ENCODE measurements around the gene DHH. TPM values are rescaled to one million over a fixed set of nuclear protein-coding genes. Genes with fewer than 3 reads are reported as not detected.

Gene DHH
- total and polyA plus RNA-seq, 2 experiments from 2014 or later, result not detected

DNA sequence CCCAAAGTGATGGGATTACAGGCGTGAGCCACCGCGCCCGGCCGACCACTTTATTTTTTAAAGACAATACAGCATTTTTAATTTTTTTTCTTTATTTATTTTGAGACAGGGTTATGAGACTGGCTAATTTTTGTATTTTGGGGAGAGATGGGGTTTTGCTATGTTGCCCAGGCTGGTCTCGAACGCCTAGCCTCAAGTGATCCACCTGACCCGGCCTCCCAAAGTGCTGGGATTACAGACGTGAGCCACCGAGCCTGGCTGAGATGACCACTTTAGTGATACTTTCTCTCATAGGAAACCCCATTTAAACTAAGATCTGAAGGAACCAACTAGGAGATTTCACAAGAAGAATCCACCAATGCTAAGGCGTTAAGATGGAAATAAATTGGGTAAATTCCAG lies 23.6 kb downstream of the DHH start:
- Histone ChIP-seq H3K27me3 (ENCODE audit: insufficient read depth) (peaks cover 7% of the 10 kb centered on the region), H3K79me2 (replicated peaks; ENCODE audit: insufficient read depth) (no peaks in the 10 kb centered on the region), H3K4me2 (no peak overlapping the region), H3K4me3 (no peak overlapping the region), H3K4me1 (ENCODE audit: insufficient read depth) (peaks cover 10% of the 10 kb centered on the region; the same call in 1 of the 2 replicates), H3K9me2 (ENCODE audit: insufficient read depth) (no peaks in the 10 kb centered on the region), H3K36me3 (ENCODE audit: insufficient read depth) (no peaks in the 10 kb centered on the region), H4K20me1 (replicated peaks; ENCODE audit: insufficient read depth) (no peaks in the 10 kb centered on the region), H3K27ac (ENCODE audit: low read depth) (no peak overlapping the region), H2AFZ (peak overlapping the region; percentile 32; the same call in 1 of the 2 replicates), H3F3A (replicated peaks; ENCODE audit: low read depth) (peaks cover 5% of the 10 kb centered on the region; the same call in 1 of the 2 replicates)
- H3K4me1 Mint-ChIP-seq, result peaks cover 10% of the 10 kb centered on the region
- H3K27me3 Mint-ChIP-seq (ENCODE audit: insufficient read depth, low read depth, poor library complexity), result peaks cover 12% of the 10 kb centered on the region
- H3K36me3 Mint-ChIP-seq (ENCODE audit: low read depth), result no peaks in the 10 kb centered on the region
- DNase-seq (ENCODE audit: low spot score) (no peak), ATAC-seq (no peak)
- H3K27ac Mint-ChIP-seq, result no peak overlapping the region
- H3K9me3 Mint-ChIP-seq, result no peaks in the 10 kb centered on the region; the same call in 2 of the 3 replicates
- H3K4me3 Mint-ChIP-seq, result no peak overlapping the region
- TF ChIP-seq NANOG (IDR thresholded peaks at IDR 0.05; ENCODE audit: borderline replicate concordance) (no peak), ETS1 (IDR thresholded peaks at IDR 0.05) (no peak), EZH2 (IDR thresholded peaks at IDR 0.05; ENCODE audit: low read depth, unreplicated experiment) (no peak), POLR2AphosphoS5 (IDR thresholded peaks at IDR 0.05; ENCODE audit: low read depth) (no peak)

DNA sequence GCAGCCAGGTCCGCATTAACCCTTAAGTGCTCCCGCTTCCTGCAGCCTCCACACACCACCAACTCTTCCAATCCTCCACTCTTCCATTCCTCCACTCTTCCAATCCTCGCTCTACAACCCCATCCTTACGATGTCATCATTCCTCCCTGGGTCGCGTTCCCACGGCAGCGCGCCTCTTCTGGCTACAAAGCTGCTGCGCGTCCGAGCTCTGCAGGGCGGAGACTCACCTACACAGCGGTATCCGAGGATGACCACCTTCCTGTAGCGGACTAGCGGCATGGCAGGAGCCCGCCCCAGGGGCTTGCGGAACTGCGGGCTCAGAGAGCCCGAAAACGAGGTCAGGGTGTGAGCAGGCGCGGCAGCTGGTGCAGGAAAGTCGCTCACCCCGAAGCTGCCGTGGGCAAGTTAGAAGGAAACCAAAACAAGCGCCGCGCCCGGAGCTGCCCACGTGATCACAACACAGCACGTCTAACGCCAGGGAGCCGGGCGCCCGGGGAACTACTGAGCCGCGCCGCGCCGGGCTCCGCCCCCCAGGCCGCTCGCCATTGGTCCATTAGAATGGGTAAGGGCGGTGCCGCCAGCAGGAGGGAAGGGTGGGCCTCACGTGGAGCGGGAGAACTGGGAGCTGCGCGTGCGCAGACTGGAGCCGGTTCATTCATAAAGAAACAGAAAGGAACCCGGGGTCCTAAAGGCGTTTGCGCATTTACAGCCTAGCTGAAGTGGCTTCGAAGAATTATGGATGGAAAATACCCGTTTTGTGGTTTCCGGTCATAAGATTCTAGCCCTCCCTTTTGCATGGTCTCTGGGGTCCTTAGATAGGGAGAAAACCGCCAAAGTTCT lies 24.9 kb downstream of the DHH start, which contains the start of gene RHEBL1:
Gene RHEBL1 (minus strand): TSS at position 473 of the 840 bp plus-strand sequence. CDS start 194 bp downstream, at position 279.
- Histone ChIP-seq H3K4me1 (ENCODE audit: insufficient read depth) (peaks cover 10% of the 10 kb centered on the region; the same call in 1 of the 2 replicates), H3F3A (replicated peaks; ENCODE audit: low read depth) (peaks cover 5% of the 10 kb centered on the region; the same call in 1 of the 2 replicates), H3K9me2 (ENCODE audit: insufficient read depth) (no peaks in the 10 kb centered on the region), H3K4me2 (peak within 1 kb of the TSS; percentile 89), H3K36me3 (ENCODE audit: insufficient read depth) (no peaks in the 10 kb centered on the region), H3K4me3 (peak within 1 kb of the TSS; percentile 94), H4K20me1 (replicated peaks; ENCODE audit: insufficient read depth) (no peaks in the 10 kb centered on the region), H2AFZ (peak within 1 kb of the TSS; percentile 90), H3K27me3 (ENCODE audit: insufficient read depth) (peaks cover 7% of the 10 kb centered on the region), H3K27ac (ENCODE audit: low read depth) (no peak within 1 kb of the TSS), H3K79me2 (replicated peaks; ENCODE audit: insufficient read depth) (no peaks in the 10 kb centered on the region)
- H3K9me3 Mint-ChIP-seq, result no peaks in the 10 kb centered on the region; the same call in 2 of the 3 replicates
- peaks cover 14% of the 10 kb centered on the region for H3K27me3 Mint-ChIP-seq (ENCODE audit: insufficient read depth, low read depth, poor library complexity)
- peak within 1 kb of the TSS; percentile 4; the same call in 1 of the 2 replicates for H3K27ac Mint-ChIP-seq
- H3K36me3 Mint-ChIP-seq (ENCODE audit: low read depth), result 0 out of 3 replicates have a peak, but pooled peaks cover 4% of the 10 kb centered on the region
- TF ChIP-seq, protein P1, sequence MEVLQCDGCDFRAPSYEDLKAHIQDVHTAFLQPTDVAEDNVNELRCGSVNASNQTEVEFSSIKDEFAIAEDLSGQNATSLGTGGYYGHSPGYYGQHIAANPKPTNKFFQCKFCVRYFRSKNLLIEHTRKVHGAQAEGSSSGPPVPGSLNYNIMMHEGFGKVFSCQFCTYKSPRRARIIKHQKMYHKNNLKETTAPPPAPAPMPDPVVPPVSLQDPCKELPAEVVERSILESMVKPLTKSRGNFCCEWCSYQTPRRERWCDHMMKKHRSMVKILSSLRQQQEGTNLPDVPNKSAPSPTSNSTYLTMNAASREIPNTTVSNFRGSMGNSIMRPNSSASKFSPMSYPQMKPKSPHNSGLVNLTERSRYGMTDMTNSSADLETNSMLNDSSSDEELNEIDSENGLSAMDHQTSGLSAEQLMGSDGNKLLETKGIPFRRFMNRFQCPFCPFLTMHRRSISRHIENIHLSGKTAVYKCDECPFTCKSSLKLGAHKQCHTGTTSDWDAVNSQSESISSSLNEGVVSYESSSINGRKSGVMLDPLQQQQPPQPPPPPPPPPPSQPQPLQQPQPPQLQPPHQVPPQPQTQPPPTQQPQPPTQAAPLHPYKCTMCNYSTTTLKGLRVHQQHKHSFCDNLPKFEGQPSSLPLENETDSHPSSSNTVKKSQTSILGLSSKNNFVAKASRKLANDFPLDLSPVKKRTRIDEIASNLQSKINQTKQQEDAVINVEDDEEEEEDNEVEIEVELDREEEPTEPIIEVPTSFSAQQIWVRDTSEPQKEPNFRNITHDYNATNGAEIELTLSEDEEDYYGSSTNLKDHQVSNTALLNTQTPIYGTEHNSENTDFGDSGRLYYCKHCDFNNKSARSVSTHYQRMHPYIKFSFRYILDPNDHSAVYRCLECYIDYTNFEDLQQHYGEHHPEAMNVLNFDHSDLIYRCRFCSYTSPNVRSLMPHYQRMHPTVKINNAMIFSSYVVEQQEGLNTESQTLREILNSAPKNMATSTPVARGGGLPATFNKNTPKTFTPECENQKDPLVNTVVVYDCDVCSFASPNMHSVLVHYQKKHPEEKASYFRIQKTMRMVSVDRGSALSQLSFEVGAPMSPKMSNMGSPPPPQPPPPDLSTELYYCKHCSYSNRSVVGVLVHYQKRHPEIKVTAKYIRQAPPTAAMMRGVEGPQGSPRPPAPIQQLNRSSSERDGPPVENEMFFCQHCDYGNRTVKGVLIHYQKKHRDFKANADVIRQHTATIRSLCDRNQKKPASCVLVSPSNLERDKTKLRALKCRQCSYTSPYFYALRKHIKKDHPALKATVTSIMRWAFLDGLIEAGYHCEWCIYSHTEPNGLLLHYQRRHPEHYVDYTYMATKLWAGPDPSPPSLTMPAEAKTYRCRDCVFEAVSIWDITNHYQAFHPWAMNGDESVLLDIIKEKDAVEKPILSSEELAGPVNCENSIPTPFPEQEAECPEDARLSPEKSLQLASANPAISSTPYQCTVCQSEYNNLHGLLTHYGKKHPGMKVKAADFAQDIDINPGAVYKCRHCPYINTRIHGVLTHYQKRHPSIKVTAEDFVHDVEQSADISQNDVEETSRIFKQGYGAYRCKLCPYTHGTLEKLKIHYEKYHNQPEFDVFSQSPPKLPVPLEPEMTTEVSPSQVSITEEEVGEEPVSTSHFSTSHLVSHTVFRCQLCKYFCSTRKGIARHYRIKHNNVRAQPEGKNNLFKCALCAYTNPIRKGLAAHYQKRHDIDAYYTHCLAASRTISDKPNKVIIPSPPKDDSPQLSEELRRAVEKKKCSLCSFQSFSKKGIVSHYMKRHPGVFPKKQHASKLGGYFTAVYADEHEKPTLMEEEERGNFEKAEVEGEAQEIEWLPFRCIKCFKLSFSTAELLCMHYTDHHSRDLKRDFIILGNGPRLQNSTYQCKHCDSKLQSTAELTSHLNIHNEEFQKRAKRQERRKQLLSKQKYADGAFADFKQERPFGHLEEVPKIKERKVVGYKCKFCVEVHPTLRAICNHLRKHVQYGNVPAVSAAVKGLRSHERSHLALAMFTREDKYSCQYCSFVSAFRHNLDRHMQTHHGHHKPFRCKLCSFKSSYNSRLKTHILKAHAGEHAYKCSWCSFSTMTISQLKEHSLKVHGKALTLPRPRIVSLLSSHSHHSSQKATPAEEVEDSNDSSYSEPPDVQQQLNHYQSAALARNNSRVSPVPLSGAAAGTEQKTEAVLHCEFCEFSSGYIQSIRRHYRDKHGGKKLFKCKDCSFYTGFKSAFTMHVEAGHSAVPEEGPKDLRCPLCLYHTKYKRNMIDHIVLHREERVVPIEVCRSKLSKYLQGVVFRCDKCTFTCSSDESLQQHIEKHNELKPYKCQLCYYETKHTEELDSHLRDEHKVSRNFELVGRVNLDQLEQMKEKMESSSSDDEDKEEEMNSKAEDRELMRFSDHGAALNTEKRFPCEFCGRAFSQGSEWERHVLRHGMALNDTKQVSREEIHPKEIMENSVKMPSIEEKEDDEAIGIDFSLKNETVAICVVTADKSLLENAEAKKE (CRISPR knock-in tag; IDR thresholded peaks at IDR 0.05), result no peak
- 0 out of 2 replicates have a peak, but pooled peaks have one; percentile 31 for TF ChIP-seq NANOG (IDR thresholded peaks at IDR 0.05; ENCODE audit: borderline replicate concordance)
- peak; percentile 52 for TF ChIP-seq POLR2AphosphoS5 (IDR thresholded peaks at IDR 0.05; ENCODE audit: low read depth)
- peak; percentile 22 to 28; a peak in 3 of 4 replicates for TF ChIP-seq CTCF (conservative IDR thresholded peaks at IDR 0.05; ENCODE audit: low read depth in 2 of 2)
- TF ChIP-seq CREB1 (CRISPR knock-in tag; IDR thresholded peaks at IDR 0.05; ENCODE audit: low read depth), result peak; percentile 5; the same call in 1 of the 2 replicates
- TF ChIP-seq EZH2phosphoT487 (IDR thresholded peaks at IDR 0.05; ENCODE audit: unreplicated experiment), result no peak
- DNase-seq (ENCODE audit: low spot score) (peak; percentile 97), ATAC-seq (peak; percentile 94)
- peaks cover 10% of the 10 kb centered on the region for H3K4me1 Mint-ChIP-seq
- H3K4me3 Mint-ChIP-seq, result peak within 1 kb of the TSS; percentile 87
